SU-DHL-6 (cell line): ENCODE results near the gene SERINC2.
"Not testable (repeated sequence)": the region's sequence is repeated elsewhere in the genome, so short reads cannot be mapped to it uniquely, and the experiment has no call there.

Experiments
- H2AFZ ChIP-seq: fragments of 200-600 bp; sonication (generic); 2 replicates; pipeline ENCODE4 v1.6.1; 2014; ENCODE audit warnings: low read depth, mild to moderate bottlenecking, moderate library complexity, mixed read lengths, antibody characterized with exemption, low read length; ENCODE audit not compliant: severe bottlenecking
- H3F3A ChIP-seq: fragments of 200-600 bp; shearing (Covaris generic); 2 replicates; pipeline ENCODE4 v1.6.0; 2016; ENCODE audit warnings: antibody characterized with exemption, mild to moderate bottlenecking; ENCODE audit not compliant: insufficient read depth
- H3K27ac ChIP-seq: fragments of 200-600 bp; sonication (generic); 2 replicates; pipeline ENCODE4 v1.5.1; 2016; ENCODE audit warnings: low read depth, mild to moderate bottlenecking, low read length, moderate library complexity, mixed read lengths
- H3K27me3 ChIP-seq: fragments of 200-600 bp; sonication (generic), shearing (Covaris generic); 2 replicates; pipeline ENCODE4 v1.6.0; 2014; ENCODE audit warnings: mild to moderate bottlenecking, low read length
- H3K36me3 ChIP-seq: fragments of 200-600 bp; sonication (generic); 2 replicates; pipeline ENCODE4 v1.6.1; 2014; ENCODE audit warnings: mild to moderate bottlenecking, low read length, mixed read lengths
- H3K4me2 ChIP-seq: fragments of 300-600, 200-600 bp; shearing (Covaris generic), sonication (generic); 2 replicates; pipeline ENCODE4 v1.6.0; 2014; ENCODE audit warnings: low read length, low read depth, mild to moderate bottlenecking; ENCODE audit not compliant: poor library complexity, severe bottlenecking
- H3K4me3 ChIP-seq: fragments of 200-600 bp; sonication (generic); 2 replicates; pipeline ENCODE4 v1.5.1; 2014; ENCODE audit warnings: antibody characterized with exemption, low read length, mild to moderate bottlenecking, mixed read lengths; ENCODE audit not compliant: insufficient read depth, poor library complexity, severe bottlenecking
- H3K79me2 ChIP-seq: fragments of 200-600 bp; sonication (generic); 2 replicates; pipeline ENCODE4 v1.6.1; 2014; ENCODE audit warnings: mild to moderate bottlenecking, low read length, moderate library complexity; ENCODE audit not compliant: insufficient read depth
- H3K9ac ChIP-seq: fragments of 200-600 bp; sonication (generic); 2 replicates; pipeline ENCODE4 v1.7.0; 2014; ENCODE audit warnings: mild to moderate bottlenecking, low read length
- H3K9me2 ChIP-seq: fragments of 200-600 bp; sonication (generic); replicated peaks from 2 replicates; pipeline ENCODE4 v1.6.1; 2014; ENCODE audit warnings: low read length; ENCODE audit not compliant: insufficient read depth
- H3K9me3 ChIP-seq: fragments of 200-600 bp; sonication (generic); 2 replicates; pipeline ENCODE4 v1.6.1; 2014; ENCODE audit warnings: low read length, mixed read lengths; ENCODE audit not compliant: insufficient read depth
- H4K20me1 ChIP-seq: fragments of 200-600 bp; sonication (generic); 2 replicates; pipeline ENCODE4 v1.6.1; 2014; ENCODE audit warnings: low read depth, mild to moderate bottlenecking, antibody characterized with exemption, low read length, moderate library complexity, mixed read lengths
- CTCF ChIP-seq: fragments of 200-600 bp; sonication (generic); IDR thresholded peaks from one replicate; pipeline ENCODE4 v1.5.1; 2017; ENCODE audit warnings: antibody characterized with exemption, mild to moderate bottlenecking, low read length, moderate library complexity; ENCODE audit not compliant: insufficient read depth, poor library complexity, severe bottlenecking
- EZH2phosphoT487 ChIP-seq: fragments of 200-600 bp; sonication (generic), shearing (Covaris generic); conservative IDR thresholded peaks from 2 replicates; pipeline ENCODE4 v1.6.1; 2018; ENCODE audit warnings: mild to moderate bottlenecking, antibody characterized with exemption, low read length, moderate library complexity, mixed read lengths

Gene SERINC2

DNA sequence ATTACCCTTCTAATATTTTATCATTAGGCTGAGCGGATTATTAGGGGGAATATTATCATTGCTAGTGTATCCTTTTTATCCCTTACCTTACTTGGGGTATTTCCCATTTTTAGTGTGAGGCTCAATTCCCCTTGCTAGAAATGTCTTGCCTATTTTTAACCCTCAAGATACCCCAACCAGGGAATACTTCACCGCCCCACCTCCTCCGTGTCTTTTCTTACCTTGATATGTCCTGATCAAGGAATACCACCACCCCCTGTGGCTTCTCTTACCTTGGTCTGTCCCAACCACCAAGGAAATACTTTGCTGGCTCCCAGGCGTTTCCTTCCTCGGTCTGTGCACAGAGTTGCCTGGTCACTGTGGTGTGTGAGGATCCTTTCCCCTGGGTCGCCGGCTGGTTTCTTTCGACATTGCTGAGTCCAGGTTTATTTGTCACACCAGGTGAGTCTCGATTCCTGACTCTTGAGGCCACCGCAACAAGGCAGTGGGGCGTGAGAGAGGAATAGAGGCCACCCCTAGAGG lies 57.8 kb downstream of the SERINC2 start:
- Histone ChIP-seq H3K4me3 (no peak overlapping the region), H3K9me2 (no peaks in the 10 kb centered on the region), H3K79me2 (no peaks in the 10 kb centered on the region), H3K4me2 (no peak overlapping the region), H3K27me3 (no peaks in the 10 kb centered on the region), H2AFZ (no peak overlapping the region), H3K27ac (no peak overlapping the region), H4K20me1 (no peaks in the 10 kb centered on the region), H3F3A (no peaks in the 10 kb centered on the region), H3K9me3 (no peaks in the 10 kb centered on the region; the same call in 1 of the 2 replicates), H3K36me3 (no peaks in the 10 kb centered on the region), H3K9ac (no peak overlapping the region)
- TF ChIP-seq EZH2phosphoT487 (no peak), CTCF (no peak)

DNA sequence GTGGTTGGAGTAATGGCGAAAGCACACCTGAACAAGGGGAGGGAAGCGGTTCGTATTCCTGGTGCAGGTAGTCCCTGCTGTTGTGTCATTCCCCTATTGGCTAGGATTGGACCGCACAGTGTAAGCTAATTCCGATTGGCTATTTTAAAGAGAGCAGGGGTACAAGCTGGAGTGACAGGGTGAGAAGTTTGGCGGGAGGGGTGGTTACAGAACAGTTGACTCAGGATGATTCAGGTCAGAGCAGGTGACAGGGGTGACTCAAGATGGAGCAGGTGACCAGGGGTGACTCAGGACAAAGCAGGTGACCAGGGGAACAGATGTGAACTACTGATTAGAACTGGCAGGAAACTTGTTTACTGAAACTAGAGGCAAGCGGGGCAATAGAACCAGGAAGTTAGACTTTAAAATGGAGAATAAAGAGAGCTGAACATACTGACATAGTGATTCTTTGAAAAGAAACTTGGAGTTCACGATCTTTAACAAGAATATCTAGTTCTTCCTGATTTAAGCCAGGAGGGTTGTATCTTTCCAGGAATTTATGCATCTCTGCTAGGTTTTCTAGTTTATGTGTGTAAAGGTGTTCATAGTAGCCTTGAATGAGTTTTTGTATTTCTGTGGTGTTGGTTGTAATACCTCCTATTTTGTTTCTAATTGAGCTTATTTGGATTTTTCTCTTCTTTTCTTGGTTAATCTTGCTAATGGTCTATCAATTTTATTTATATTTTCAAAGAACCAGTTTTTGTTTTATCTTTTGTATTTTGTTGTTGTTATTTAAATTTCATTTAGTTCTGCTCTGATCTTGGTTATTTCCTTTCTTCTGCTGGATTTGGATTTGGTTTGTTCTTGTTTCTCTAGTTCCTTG lies 58.7 kb downstream of the SERINC2 start:
- H3K27ac ChIP-seq, H3K79me2 ChIP-seq, H3K9me3 ChIP-seq, H3K4me3 ChIP-seq, H2AFZ ChIP-seq, H3K4me2 ChIP-seq, H3K9ac ChIP-seq, H4K20me1 ChIP-seq, H3K27me3 ChIP-seq, H3F3A ChIP-seq, H3K9me2 ChIP-seq, H3K36me3 ChIP-seq: not testable (repeated sequence)

GRCh38 chr1:31472314-31472651 lies 59.3 kb downstream of the SERINC2 start:
- H2AFZ ChIP-seq, H3K9ac ChIP-seq, H4K20me1 ChIP-seq, H3K79me2 ChIP-seq, H3F3A ChIP-seq, H3K4me3 ChIP-seq, H3K27ac ChIP-seq, H3K9me2 ChIP-seq, H3K4me2 ChIP-seq, H3K27me3 ChIP-seq, H3K9me3 ChIP-seq, H3K36me3 ChIP-seq: not testable (repeated sequence)

GRCh38 chr1:31472673-31473072 lies 59.7 kb downstream of the SERINC2 start:
- not testable (repeated sequence) for H4K20me1 ChIP-seq, H3F3A ChIP-seq, H3K27ac ChIP-seq, H3K4me3 ChIP-seq, H2AFZ ChIP-seq, H3K79me2 ChIP-seq, H3K4me2 ChIP-seq, H3K9ac ChIP-seq, H3K9me3 ChIP-seq, H3K27me3 ChIP-seq, H3K9me2 ChIP-seq, H3K36me3 ChIP-seq

DNA sequence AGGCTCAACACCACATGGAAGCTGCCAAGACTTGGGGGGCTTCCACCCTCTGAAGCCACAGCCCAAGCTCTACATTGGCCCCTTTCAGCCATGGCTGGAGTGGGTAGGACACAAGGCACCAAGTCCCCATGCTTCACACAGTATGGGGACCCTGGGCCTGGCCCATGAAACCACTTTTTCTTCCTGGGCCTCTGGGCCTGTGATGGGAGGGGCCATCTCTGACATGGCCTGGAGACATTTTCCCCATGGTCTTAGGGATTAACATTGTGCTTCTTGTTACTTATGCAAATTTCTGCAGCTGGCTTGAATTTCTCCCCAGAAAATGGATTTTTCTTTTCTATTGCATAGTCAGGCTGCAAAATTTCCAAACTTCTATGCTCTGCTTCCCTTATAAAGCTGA lies 60.5 kb downstream of the SERINC2 start:
- H3F3A ChIP-seq, H3K4me3 ChIP-seq, H4K20me1 ChIP-seq, H3K9me3 ChIP-seq, H3K36me3 ChIP-seq, H3K4me2 ChIP-seq, H3K9me2 ChIP-seq, H2AFZ ChIP-seq, H3K27ac ChIP-seq, H3K79me2 ChIP-seq, H3K27me3 ChIP-seq, H3K9ac ChIP-seq: not testable (repeated sequence)

- not testable (repeated sequence) for H3K9ac ChIP-seq, H3K9me2 ChIP-seq, H3K36me3 ChIP-seq, H2AFZ ChIP-seq, H3K27me3 ChIP-seq, H3F3A ChIP-seq, H4K20me1 ChIP-seq, H3K4me2 ChIP-seq, H3K27ac ChIP-seq, H3K4me3 ChIP-seq, H3K9me3 ChIP-seq, H3K79me2 ChIP-seq
These were observed 61.6 kb downstream of the SERINC2 start for GRCh38 chr1:31474567-31474966.
